ENCODE results near the gene MELK.
"Not testable (repeated sequence)": the region's sequence is repeated elsewhere in the genome, so short reads cannot be mapped to it uniquely, and the experiment has no call there.

MELK gene

DNA sequence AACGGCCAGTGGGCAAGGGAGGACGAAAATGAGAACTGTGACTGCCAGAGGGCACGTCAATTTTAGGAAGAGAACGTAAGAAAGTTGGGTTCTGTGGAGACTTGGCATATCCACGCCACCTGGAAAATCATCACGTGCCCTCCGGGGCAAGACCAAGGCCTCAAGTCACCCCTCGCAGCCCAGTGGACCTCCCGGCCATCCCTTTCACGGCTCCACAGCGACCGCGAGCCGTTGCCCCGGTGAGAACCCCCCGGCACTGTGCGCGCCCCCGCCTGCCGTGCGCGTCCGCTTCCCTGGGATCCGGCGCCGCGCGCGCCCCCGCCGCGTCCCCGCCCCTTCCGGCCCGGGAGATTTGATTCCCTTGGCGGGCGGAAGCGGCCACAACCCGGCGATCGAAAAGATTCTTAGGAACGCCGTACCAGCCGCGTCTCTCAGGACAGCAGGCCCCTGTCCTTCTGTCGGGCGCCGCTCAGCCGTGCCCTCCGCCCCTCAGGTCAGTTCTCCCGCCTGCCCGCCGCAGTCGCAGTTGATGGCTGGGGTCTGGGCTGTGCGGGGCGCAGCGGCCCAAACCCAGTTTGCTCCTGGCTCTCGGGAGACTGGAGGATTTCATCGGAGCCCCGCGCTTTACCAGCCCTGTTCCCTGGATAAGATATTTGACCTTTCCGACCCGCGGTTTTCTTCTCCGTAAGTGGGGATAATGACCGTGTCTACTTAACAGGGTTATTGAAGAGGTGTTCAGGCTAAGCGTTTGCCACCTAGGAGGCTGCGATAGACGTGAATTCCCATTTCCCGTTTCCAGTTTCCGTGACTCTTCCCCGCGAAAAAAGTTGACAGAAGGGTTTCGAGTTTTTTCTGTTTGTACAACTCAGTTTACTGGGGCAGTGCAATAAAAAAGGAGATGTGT is at the start of gene MELK:
TSS of gene MELK (plus strand) at position 381 of the 904 bp plus-strand sequence. CDS start 8,787 bp downstream, outside the sequence.
- peak; percentile 63 to 69 for DNase-seq (ENCODE audit: low read depth in 2 of 2)

DNA sequence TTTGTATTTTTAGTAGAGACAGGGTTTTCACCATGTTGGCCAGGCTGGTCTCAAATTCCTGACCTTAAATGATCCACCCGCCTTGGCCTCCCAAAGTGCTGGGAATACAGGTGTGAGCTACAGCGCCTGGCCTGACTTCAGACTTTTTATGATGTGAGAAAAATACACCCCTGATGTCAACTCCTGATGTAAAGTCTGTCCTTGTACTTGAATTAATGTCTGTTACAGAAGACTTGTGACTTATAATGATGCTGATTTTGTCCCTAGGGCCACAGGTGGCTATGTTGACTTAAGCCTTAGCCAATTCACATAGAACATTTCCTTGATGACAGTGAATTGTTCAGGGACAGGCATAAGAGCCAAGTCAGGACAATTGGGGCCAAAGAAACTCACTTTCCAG is 42.5 kb upstream of the MELK start:
- no peak for DNase-seq (ENCODE audit: low read depth in 2 of 2)

GRCh38 chr9:36532353-36532752 is 40.3 kb upstream of the MELK start:
- no peak for DNase-seq (ENCODE audit: low read depth in 2 of 2)

DNA sequence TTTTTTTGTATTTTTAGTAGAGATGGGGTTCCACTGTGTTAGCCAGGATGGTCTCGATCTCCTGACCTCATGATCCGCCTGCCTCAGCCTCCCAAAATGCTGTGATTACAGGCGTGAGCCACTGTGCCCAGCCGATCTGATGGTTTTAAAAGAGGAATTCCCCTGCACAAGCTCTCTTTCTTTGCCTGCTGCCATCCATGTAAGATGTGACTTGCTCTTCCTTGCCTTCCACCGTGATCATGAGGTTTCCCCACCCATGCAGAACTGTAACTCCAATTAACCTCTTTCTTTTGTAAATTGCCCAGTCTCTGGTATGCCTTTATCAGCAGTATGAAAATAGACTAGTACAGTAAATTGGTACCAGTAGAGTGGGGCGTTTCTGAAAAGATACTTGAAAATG is 39.0 kb upstream of the MELK start:
- DNase-seq (ENCODE audit: low read depth in 2 of 2), result not testable (repeated sequence)

DNA sequence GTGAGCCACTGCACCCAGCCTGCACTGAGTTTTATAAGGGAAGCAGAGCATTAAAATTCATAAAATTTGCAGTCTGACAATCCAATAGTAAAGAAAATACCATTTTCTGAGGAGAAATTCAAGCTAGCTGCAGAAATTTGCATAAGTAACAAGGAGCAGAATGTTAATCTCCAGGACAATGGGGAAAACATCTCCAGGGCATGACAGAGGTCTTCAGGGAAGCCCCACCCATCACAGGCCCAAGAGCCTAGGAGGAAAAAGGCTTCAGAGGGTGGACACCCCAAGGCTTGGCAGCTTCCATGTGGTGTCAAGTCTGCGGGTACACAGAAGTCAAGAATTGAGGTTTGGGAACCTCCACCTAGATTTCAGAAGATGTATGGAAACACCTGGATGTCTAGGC is 37.6 kb upstream of the MELK start:
- DNase-seq (ENCODE audit: low read depth in 2 of 2), result no peak

GRCh38 chr9:36537861-36538260 is 34.8 kb upstream of the MELK start:
- no peak for DNase-seq (ENCODE audit: low read depth in 2 of 2)

GRCh38 chr9:36542355-36542754 is 30.3 kb upstream of the MELK start:
- no peak for DNase-seq (ENCODE audit: low read depth in 2 of 2)

GRCh38 chr9:36543916-36544315 is 28.8 kb upstream of the MELK start:
- no peak for DNase-seq (ENCODE audit: low read depth in 2 of 2)

DNA sequence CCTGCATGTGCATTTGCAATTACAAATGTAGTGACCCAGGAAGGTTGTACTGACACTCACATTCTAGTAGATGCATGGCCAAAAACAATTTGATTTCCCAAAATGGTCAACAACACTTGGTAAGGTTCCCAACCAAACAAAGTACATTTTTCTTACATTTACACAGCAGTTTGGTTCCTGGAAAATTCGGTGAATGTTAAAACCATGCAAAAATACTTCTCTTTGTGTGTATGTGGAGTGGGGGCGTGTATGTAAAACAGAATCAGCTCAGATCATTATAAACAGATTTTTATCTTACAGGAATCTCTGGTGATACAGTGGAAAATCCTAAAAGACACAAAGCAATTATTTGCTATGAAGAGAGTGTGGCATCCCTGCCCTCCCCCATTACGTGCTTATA is 25.1 kb upstream of the MELK start:
- no peak for DNase-seq (ENCODE audit: low read depth in 2 of 2)

- DNase-seq (ENCODE audit: low read depth in 2 of 2), result no peak
These were observed 24.2 kb upstream of the MELK start for GRCh38 chr9:36548454-36548853.

- no peak for DNase-seq (ENCODE audit: low read depth in 2 of 2)
These were observed 22.6 kb upstream of the MELK start for GRCh38 chr9:36550135-36550534.

DNA sequence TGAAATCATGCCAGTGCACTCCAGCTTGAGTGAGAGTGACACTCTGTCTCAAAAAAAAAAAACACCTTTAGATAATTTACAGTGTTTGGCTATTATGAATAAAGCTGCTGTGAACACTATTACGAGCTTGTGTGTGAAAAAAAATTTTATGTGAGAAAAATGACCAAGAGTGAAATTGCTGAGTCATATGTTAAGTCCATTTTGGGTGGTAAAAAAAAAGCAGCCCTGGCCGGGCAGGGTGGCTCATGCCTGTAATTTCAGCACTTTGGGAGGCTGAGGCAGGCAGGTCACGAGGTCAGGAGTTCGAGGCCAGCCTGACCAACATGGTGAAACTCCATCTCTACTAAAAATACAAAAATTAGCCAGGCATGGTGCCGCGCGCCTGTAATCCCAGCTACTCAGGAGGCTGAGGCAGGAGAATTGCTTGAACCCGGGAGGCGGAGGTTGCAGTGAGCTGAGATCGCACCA is 22.0 kb upstream of the MELK start:
- DNase-seq (ENCODE audit: low read depth in 2 of 2), result not testable (repeated sequence)

GRCh38 chr9:36551129-36551528 is 21.6 kb upstream of the MELK start:
- no peak for DNase-seq (ENCODE audit: low read depth in 2 of 2)

DNA sequence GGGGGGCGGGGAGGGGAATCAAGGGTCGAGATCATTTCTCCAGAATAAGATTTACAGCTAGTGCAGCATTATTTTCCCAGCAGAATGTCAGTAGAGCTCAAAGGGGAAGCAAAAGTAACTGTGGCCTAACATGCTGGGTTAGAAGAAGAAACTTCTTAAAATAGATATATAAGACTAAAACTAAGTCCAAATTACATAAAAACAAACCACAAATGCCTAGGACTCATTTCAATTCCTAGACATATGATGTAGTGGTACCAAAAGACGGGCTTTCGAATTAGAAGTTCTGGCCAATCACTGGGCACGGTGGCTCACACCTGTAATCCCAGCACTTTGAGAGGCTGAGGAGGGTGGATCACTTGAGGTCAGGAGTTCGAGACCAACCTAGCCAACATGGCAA is 20.8 kb upstream of the MELK start:
- DNase-seq (ENCODE audit: low read depth in 2 of 2), result no peak

GRCh38 chr9:36559036-36559695 is 13.5 kb upstream of the MELK start:
- no peak for DNase-seq (ENCODE audit: low read depth in 2 of 2)

- no peak for DNase-seq (ENCODE audit: low read depth in 2 of 2)
These were observed 11.9 kb upstream of the MELK start for GRCh38 chr9:36560771-36561170.

DNA sequence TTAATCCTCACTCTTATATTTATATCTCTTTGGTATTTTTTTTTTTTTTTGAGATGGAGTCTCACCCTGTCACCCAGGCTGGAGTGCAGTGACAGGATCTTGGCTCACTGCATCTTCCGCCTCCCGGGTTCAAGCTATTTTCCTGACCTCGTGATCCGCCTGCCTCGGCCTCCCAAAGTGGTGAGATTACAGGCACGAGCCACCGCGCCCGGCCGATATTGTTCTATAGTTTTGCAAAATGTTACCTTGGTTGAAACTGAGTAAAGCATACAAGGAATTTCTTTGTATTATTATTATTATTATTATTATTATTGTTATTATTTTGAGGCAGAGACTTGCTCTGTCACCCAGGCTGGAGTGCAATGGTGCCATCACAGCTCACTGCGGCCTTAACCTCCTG is 9.9 kb upstream of the MELK start:
- DNase-seq (ENCODE audit: low read depth in 2 of 2), result not testable (repeated sequence)

GRCh38 chr9:36566813-36567221 is 5.9 kb upstream of the MELK start:
- no peak for DNase-seq (ENCODE audit: low read depth in 2 of 2)

- DNase-seq (ENCODE audit: low read depth in 2 of 2), result not testable (repeated sequence)
These were observed 4.0 kb upstream of the MELK start for GRCh38 chr9:36568681-36569080.

DNA sequence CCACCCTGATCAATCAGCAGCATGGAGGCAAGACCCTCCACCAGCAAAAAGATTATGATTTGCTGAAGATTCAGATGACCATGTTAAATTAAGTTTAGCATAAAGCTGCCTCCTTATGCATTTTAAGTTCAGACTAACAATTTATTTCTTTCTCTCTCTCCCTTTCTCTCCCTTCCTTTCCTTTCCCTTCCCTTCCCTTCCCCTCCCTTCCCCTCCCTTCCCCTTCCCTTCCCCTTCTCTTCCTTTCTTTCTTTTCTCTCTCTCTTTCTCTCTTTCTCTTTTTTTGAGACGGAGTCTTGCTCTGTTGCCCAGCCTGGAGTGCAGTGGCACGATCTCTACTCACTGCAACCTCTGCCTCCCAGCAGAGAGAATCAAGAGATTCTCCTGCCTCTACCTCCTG is 1.4 kb upstream of the MELK start:
- no peak for DNase-seq (ENCODE audit: low read depth in 2 of 2)

DNA sequence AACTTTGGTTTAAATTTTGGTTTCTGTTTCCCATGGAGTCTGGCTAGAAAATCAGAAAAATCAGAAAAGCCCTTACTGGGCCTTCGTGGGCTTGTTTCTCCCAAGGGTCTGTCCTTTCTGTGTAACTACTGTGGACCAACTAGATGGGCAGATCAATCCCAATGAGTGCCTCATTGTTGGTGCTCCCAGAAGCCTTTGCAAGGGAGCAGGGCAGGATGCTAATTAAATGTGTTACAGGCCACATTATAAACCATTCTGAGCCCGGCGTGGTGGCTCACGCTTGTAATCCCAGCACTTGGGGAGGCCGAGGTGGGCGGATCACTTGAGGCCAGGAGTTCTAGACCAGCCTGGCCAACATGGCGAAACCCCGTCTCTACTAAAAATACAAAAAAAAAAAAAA is 1.4 kb downstream of the MELK start:
- DNase-seq (ENCODE audit: low read depth in 2 of 2), result not testable (repeated sequence)

- no peak for DNase-seq (ENCODE audit: low read depth in 2 of 2)
These were observed 2.8 kb downstream of the MELK start for GRCh38 chr9:36575411-36575882.

DNA sequence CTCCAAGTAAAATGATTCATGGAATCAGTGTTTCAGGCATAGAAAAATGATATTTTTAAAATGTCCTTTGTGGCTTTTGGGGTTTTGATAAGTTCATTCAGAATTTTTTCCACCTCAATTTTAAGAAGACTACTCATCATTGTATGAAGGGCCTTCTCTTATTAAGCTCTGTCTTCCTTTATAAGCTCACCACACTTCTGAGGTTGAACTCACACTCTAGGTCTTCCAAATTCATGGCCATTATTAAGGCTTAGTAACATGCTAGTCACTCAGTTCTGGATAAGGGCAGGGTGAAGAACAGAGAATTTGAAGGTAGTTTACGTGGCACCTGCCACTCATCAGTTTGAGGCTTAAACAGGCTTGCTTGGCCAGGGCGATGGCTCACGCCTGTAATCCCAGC is 4.2 kb downstream of the MELK start:
- DNase-seq (ENCODE audit: low read depth in 2 of 2), result no peak
